Smooth muscle cell (in vitro differentiated cells): ENCODE data around the gene SNCAIP. TPM values are rescaled to one million over a fixed set of nuclear protein-coding genes. Genes with fewer than 3 reads are reported as not detected.

ENCODE experiments used
- DNase-seq: peaks from one replicate; lab custom pipeline; 2025; ENCODE audit not compliant: unreplicated experiment; lab: John Stamatoyannopoulos, UW
- H2AFZ ChIP-seq: fragments of 200-600 bp; sonication (generic); 2 replicates; pipeline ENCODE4 v1.6.0; 2016; ENCODE audit warnings: antibody characterized with exemption, low read depth, mild to moderate bottlenecking
- H3F3A ChIP-seq: fragments of 200-600 bp; sonication (generic); 2 replicates; pipeline ENCODE4 v1.6.0; 2017; ENCODE audit warnings: antibody characterized with exemption, low read depth
- H3K27ac ChIP-seq: fragments of 200-600 bp; sonication (generic); 2 replicates; pipeline ENCODE4 v1.5.1; 2016; ENCODE audit warnings: low read depth, mild to moderate bottlenecking
- H3K27me3 ChIP-seq: fragments of 200-600 bp; sonication (generic); 2 replicates; pipeline ENCODE4 v1.6.1; 2016; ENCODE audit warnings: low read depth, mild to moderate bottlenecking
- H3K36me3 ChIP-seq: fragments of 200-600 bp; sonication (generic); 2 replicates; pipeline ENCODE4 v1.5.1; 2016; ENCODE audit warnings: low read depth
- H3K4me1 ChIP-seq: fragments of 200-600 bp; sonication (generic); 2 replicates; pipeline ENCODE4 v1.5.1; 2016; ENCODE audit warnings: low read depth
- H3K4me2 ChIP-seq: fragments of 200-600 bp; sonication (generic); 2 replicates; pipeline ENCODE4 v1.6.0; 2016; ENCODE audit warnings: mild to moderate bottlenecking
- H3K4me3 ChIP-seq: fragments of 200-600 bp; sonication (generic); 2 replicates; pipeline ENCODE4 v1.5.1; 2016; ENCODE audit warnings: mild to moderate bottlenecking
- H3K79me2 ChIP-seq: fragments of 200-600 bp; sonication (generic); 2 replicates; pipeline ENCODE4 v1.6.0; 2016; ENCODE audit warnings: low read depth, mild to moderate bottlenecking
- H3K9ac ChIP-seq: fragments of 200-600 bp; sonication (generic); 2 replicates; pipeline ENCODE4 v1.6.0; 2016; ENCODE audit warnings: low read depth
- H3K9me3 ChIP-seq: fragments of 200-600 bp; sonication (generic); replicated peaks from 2 replicates; pipeline ENCODE4 v1.5.1; 2016; ENCODE audit warnings: low read depth
- H4K20me1 ChIP-seq: fragments of 200-600 bp; sonication (generic); 2 replicates; pipeline ENCODE4 v1.6.0; 2016; ENCODE audit warnings: low read depth
- CTCF ChIP-seq: fragments of 200-600 bp; sonication (generic); IDR thresholded peaks from 2 replicates; pipeline ENCODE4 v1.5.1; 2017; ENCODE audit warnings: borderline replicate concordance, mild to moderate bottlenecking, antibody characterized with exemption; ENCODE audit not compliant: insufficient read depth, poor library complexity, severe bottlenecking
- WGBS: methylation state at CpG from one replicate; pipeline ENCODE4 v1.1.7; 2016; ENCODE audit warnings: low lambda C conversion rate; 5-methylcytosine and 5-hydroxymethylcytosine counted together
- polyA plus RNA-seq: library from polyadenylated mRNA; unstranded; fragments of >200 nt; fragmentation: Nextera tagmentation; extraction: Ambion mirVana; gene quantifications from 2 replicates; pipeline ENCODE4 v1.2.1, GENCODE V29; 2016
- total RNA-seq: library from RNA; depleted of rRNA; stranded (reverse); fragments of >200 nt; gene quantifications from 2 replicates; pipeline ENCODE4 v1.2.3, GENCODE V29; 2014

Gene SNCAIP
- total and polyA plus RNA-seq, 2 experiments from 2014 or later: 7.2 to 8.0 TPM

GRCh38 chr5:122457178-122457826 lies 145.3 kb downstream of the SNCAIP start:
- Histone ChIP-seq H3K9me3 (no peaks in the 10 kb centered on the region), H3K4me1 (no peaks in the 10 kb centered on the region), H3K4me3 (no peak overlapping the region), H2AFZ (no peak overlapping the region), H4K20me1 (no peaks in the 10 kb centered on the region), H3K4me2 (no peak overlapping the region), H3K79me2 (no peaks in the 10 kb centered on the region), H3K27me3 (no peaks in the 10 kb centered on the region), H3K36me3 (no peaks in the 10 kb centered on the region), H3K9ac (no peak overlapping the region), H3F3A (no peaks in the 10 kb centered on the region), H3K27ac (no peak overlapping the region)
- TF ChIP-seq CTCF: no peak
- DNase-seq: no peak
- 92% methylated on average over 6 of the region's 6 CpGs for WGBS

- Histone ChIP-seq H3K36me3 (no peaks in the 10 kb centered on the region), H3K79me2 (no peaks in the 10 kb centered on the region), H2AFZ (no peak overlapping the region), H3K9ac (no peak overlapping the region), H3K9me3 (no peaks in the 10 kb centered on the region), H3K4me3 (no peak overlapping the region), H3K4me2 (no peak overlapping the region), H3K4me1 (peaks cover 7% of the 10 kb centered on the region), H4K20me1 (no peaks in the 10 kb centered on the region), H3K27me3 (no peaks in the 10 kb centered on the region), H3F3A (no peaks in the 10 kb centered on the region), H3K27ac (no peak overlapping the region)
- TF ChIP-seq CTCF: peak; percentile 54
- no peak for DNase-seq
- WGBS: 83% methylated on average over 8 of the region's 8 CpGs
Observed at GRCh38 chr5:122458278-122458872, 146.3 kb downstream of the SNCAIP start.

GRCh38 chr5:122462486-122462885 lies 150.4 kb downstream of the SNCAIP start:
- no peak overlapping the region for H3K9ac ChIP-seq
- no peaks in the 10 kb centered on the region for H3K27me3 ChIP-seq
- no peaks in the 10 kb centered on the region for H3K79me2 ChIP-seq
- no peak for TF ChIP-seq CTCF
- no peaks in the 10 kb centered on the region for H3F3A ChIP-seq
- no peaks in the 10 kb centered on the region for H3K9me3 ChIP-seq
- no peak overlapping the region for H3K4me3 ChIP-seq
- DNase-seq: no peak
- H3K4me2 ChIP-seq: peak overlapping the region; percentile 75
- no peaks in the 10 kb centered on the region for H4K20me1 ChIP-seq
- peak overlapping the region; percentile 60 for H3K27ac ChIP-seq
- no peak overlapping the region for H2AFZ ChIP-seq
- H3K36me3 ChIP-seq: no peaks in the 10 kb centered on the region
- peaks cover 22% of the 10 kb centered on the region for H3K4me1 ChIP-seq

- no peak for DNase-seq
- Histone ChIP-seq H3K4me2 (peak overlapping the region; percentile 75), H3K79me2 (no peaks in the 10 kb centered on the region), H4K20me1 (no peaks in the 10 kb centered on the region), H3F3A (no peaks in the 10 kb centered on the region), H3K36me3 (no peaks in the 10 kb centered on the region), H2AFZ (no peak overlapping the region), H3K4me1 (peaks cover 22% of the 10 kb centered on the region), H3K27me3 (no peaks in the 10 kb centered on the region), H3K9ac (no peak overlapping the region), H3K4me3 (no peak overlapping the region), H3K27ac (peak overlapping the region; percentile 60), H3K9me3 (no peaks in the 10 kb centered on the region)
- WGBS: 10% methylated on average over 1 of the region's 1 CpG
- no peak for TF ChIP-seq CTCF
Observed at GRCh38 chr5:122463221-122463620, 151.2 kb downstream of the SNCAIP start.
